Activated CD4-positive, alpha-beta T cell treated with anti-CD3 and anti-CD28 coated beads, Interleukin-2, amount 10 ng/mL, durations not matched to agents 7 days and 5 days (primary cell): ENCODE data around the gene CHRNA4. TPM values are rescaled to one million over a fixed set of nuclear protein-coding genes. Genes with fewer than 3 reads are reported as not detected.

ENCODE experiments used
- CTCF ChIA-PET: fragments of 350-600 bp; sonication (Branson Sonifier 250); formaldehyde crosslinking; loops from one replicate; lab custom pipeline; 2021; ENCODE audit warnings: antibody characterized with exemption; lab: Charles Lee
- POLR2A ChIA-PET: fragments of 350-600 bp; sonication (Branson Sonifier 250); formaldehyde crosslinking; loops from one replicate; lab custom pipeline; 2021; ENCODE audit warnings: antibody characterized with exemption; lab: Charles Lee
- DNase-seq: peaks from one replicate; pipeline ENCODE4 v3.0.0-alpha.2; 2020
- H3K27ac Mint-ChIP-seq: one replicate; pipeline ENCODE4 v1.8.0; 2021; ENCODE audit warnings: mild to moderate bottlenecking, moderate library complexity, mixed read lengths
- H3K27me3 Mint-ChIP-seq: one replicate; pipeline ENCODE4 v1.8.0; 2021; ENCODE audit warnings: mixed read lengths
- H3K36me3 Mint-ChIP-seq: one replicate; pipeline ENCODE4 v1.8.0; 2021; ENCODE audit warnings: low read depth, mixed read lengths
- H3K4me1 Mint-ChIP-seq: one replicate; pipeline ENCODE4 v1.8.0; 2021; ENCODE audit warnings: mixed read lengths
- H3K4me3 Mint-ChIP-seq: one replicate; pipeline ENCODE4 v1.8.0; 2021; ENCODE audit warnings: mild to moderate bottlenecking, moderate library complexity, mixed read lengths
- H3K9me3 Mint-ChIP-seq: one replicate; pipeline ENCODE4 v1.8.0; 2021; ENCODE audit warnings: mixed read lengths
- total RNA-seq, 2 experiments: library from RNA; stranded (reverse); gene quantifications; one replicate each; pipeline ENCODE4 v1.2.3, GENCODE V29; 2021

CHRNA4 gene
- total RNA-seq, 2 experiments from 2014 or later = not detected

DNA sequence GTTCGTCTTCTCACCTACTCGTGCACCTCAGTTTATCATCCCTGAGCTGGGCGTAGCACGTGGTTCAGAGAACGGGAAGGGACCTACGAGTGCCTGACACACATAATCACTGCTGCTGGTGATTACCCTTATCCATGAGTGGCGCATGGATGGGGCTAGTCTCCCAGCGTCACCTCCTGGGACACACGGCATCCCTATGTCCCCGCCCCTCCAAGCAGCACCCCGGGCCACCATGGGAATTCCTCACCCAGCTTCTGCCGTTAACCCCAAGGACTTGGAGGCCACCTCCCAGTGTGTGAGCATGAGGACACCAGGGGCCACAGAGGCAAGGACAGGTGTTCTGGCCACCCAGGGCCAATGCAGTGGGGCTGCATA, 9.8 kb downstream of the CHRNA4 start:
- ChIA-PET CTCF (no interaction called here), POLR2A (no interaction called here)
- peaks cover 3% of the 10 kb centered on the region for H3K36me3 Mint-ChIP-seq
- no peak overlapping the region for H3K27ac Mint-ChIP-seq
- no peak for DNase-seq
- H3K4me1 Mint-ChIP-seq = no peaks in the 10 kb centered on the region
- no peak overlapping the region for H3K4me3 Mint-ChIP-seq
- H3K27me3 Mint-ChIP-seq = no peaks in the 10 kb centered on the region
- H3K9me3 Mint-ChIP-seq = peaks cover 8% of the 10 kb centered on the region

DNA sequence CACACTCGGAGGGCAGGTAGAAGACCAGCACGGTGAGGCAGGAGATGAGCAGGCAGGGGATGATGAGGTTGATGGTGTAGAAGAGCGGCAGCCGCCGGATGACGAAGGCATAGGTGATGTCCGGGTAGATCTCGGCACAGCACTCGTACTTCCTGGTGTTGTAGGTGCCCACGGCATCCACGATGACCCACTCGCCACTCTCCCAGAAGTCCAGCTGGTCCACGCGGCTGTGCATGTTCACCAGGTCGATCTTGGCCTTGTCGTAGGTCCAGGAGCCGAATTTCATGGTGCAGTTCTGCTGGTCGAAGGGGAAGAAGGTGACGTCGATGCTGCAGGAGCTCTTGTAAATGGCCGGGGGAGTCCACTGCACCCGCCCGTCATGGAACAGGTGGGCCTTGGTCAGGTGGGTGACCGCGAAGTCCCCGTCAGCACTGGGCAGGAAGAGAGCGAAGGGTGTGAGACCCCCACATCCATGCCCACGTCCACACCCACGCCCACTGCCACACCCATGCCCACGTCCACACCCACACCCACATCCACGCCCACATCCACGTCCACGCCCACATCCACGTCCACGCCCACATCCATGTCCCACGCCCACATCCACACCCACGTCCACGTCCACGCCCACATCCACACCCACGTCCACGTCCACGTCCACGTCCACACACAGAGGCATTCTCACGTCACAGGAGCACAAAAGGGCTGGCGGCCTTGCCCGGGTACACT, 10.4 kb downstream of the CHRNA4 start:
- CTCF ChIA-PET = no interaction called here
- POLR2A ChIA-PET = no interaction called here
- H3K4me3 Mint-ChIP-seq = no peak overlapping the region
- H3K9me3 Mint-ChIP-seq = peaks cover 8% of the 10 kb centered on the region
- no peaks in the 10 kb centered on the region for H3K27me3 Mint-ChIP-seq
- no peak overlapping the region for H3K27ac Mint-ChIP-seq
- DNase-seq = no peak
- no peaks in the 10 kb centered on the region for H3K4me1 Mint-ChIP-seq
- H3K36me3 Mint-ChIP-seq = peaks cover 3% of the 10 kb centered on the region

DNA sequence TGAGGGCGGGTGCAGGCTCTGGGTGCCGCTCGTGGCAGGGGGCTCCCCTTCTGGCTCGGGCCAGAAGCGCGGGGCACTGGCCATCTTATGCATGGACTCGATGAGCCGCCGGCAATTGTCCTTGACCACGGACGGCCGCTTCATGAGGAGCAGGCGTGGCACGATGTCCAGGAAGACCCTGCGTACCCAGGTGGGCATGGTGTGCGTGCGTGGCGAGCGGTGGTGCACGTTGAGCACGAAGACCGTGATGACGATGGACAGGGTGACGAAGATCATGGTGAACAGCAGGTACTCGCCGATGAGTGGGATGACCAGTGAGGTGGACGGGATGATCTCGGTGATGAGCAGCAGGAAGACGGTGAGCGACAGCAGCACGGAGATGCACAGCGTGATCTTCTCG, 11.0 kb downstream of the CHRNA4 start:
- no peaks in the 10 kb centered on the region for H3K4me1 Mint-ChIP-seq
- peaks cover 3% of the 10 kb centered on the region for H3K36me3 Mint-ChIP-seq
- CTCF ChIA-PET = no interaction called here
- no peaks in the 10 kb centered on the region for H3K27me3 Mint-ChIP-seq
- H3K27ac Mint-ChIP-seq = no peak overlapping the region
- no peak overlapping the region for H3K4me3 Mint-ChIP-seq
- POLR2A ChIA-PET = no interaction called here
- peaks cover 8% of the 10 kb centered on the region for H3K9me3 Mint-ChIP-seq
- no peak for DNase-seq

DNA sequence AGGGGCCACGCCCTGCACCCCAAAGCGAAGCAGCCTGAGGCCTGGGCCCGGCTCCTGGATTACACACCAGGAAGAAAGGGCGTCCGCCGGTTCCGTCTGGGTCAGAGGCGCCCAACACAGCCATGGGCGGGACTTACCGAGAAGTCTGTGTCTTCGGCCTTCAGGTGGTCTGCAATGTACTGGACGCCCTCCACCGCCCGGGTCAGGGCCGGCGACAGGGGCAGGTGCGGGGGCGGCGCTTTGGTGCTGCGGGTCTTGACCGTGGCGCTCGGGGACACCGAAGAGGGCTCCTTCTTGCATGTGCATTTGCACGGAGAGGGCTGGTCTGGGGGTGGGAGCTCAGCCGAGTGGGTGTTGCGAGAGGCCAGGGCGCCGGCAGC, 11.6 kb downstream of the CHRNA4 start:
- Mint-ChIP-seq H3K4me3 (no peak overlapping the region), H3K27me3 (no peaks in the 10 kb centered on the region), H3K36me3 (peaks cover 3% of the 10 kb centered on the region), H3K27ac (no peak overlapping the region), H3K9me3 (peaks cover 8% of the 10 kb centered on the region), H3K4me1 (no peaks in the 10 kb centered on the region)
- ChIA-PET CTCF (interaction anchor here (0.5 to 0.6 kb wide), 2 partner anchors 149 to 174 kb away, joined by 3 read pairs; no protein-coding TSS in a partner anchor), POLR2A (no interaction called here)
- no peak for DNase-seq

DNA sequence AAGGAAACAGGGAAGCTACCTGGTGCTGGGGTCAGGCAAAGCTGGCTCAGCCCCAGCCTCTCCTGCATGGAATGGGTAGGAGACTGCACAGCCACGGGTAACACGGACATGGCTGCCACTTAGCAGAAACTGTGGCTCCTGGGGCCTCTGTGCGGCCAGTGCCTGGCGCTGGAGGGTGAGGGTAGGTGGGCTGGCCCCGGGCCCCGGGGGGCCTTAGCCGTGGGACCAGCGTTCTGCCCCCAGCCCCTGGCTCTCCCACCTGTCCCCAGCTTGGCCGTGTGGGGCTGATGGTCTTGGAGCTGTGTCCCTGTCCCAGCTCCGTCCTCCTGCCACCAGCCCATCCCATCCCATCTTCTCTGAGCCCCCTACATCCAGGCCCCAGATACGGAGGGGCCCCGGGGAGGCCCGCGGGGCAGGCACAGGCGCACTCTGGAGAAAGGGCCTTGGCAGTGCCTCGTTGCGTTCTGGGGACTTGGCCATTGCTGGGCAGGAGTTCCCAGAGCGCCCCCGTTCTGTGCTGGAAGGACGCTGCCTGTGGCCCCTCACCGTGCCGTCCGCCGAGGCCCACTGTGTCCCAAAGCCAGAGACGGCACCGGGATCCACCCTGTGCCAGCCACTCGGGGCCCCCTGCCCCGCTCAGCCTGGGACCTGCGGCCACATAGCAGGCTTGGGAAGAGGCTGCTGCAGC, 12.2 kb downstream of the CHRNA4 start:
- H3K9me3 Mint-ChIP-seq = peaks cover 8% of the 10 kb centered on the region
- ChIA-PET POLR2A (no interaction called here), CTCF (interaction anchor here (0.5 to 0.6 kb wide), 2 partner anchors 148 to 174 kb away, joined by 3 read pairs; no protein-coding TSS in a partner anchor)
- no peak overlapping the region for H3K4me3 Mint-ChIP-seq
- peaks cover 3% of the 10 kb centered on the region for H3K36me3 Mint-ChIP-seq
- no peak overlapping the region for H3K27ac Mint-ChIP-seq
- no peaks in the 10 kb centered on the region for H3K27me3 Mint-ChIP-seq
- no peak for DNase-seq
- no peaks in the 10 kb centered on the region for H3K4me1 Mint-ChIP-seq

DNA sequence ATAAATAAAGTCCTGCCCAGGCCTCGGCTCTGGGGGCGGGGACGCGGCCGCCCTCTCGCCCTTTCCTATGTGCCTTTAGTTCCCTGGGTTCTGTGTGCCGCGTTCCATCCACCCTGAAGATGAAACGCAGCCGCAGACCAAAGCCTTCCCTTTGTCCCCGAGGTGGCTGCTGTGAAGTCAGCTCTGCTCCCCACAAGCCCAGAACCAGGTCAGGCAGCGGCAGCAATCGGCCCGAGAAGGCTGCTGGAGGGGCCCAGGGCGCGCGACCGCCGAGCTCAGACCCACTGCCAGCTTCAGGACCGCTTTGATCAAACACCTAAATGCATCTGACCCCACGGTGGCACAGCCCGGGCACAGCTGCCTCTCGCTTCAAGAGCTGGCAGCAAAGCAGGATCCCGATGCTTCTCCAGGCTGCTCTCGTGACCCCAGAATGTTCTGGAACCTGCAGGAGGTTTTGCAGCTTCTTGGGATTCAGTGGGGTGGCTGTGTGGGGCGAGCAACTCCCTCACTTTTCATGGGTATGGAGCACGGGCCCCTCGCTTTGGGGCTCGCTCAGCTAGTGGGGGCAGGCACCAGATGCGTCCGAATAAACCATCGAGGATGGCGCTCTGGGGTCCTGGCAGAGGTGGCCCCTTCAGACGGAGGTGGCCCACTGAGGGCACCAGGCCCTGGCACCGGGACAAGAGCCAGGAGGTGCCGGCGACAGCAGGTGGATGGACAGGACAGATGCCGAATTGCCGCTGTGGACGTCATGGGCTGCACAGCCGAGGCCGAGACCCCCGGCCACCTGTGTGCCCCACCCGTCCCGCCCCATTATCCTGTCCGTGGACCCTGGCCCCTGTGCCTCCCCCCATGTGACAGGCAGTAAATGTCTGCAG, 13.0 kb downstream of the CHRNA4 start:
- no peaks in the 10 kb centered on the region for H3K27me3 Mint-ChIP-seq
- H3K4me3 Mint-ChIP-seq = no peak overlapping the region
- H3K4me1 Mint-ChIP-seq = no peaks in the 10 kb centered on the region
- H3K36me3 Mint-ChIP-seq = peaks cover 3% of the 10 kb centered on the region
- H3K9me3 Mint-ChIP-seq = peaks cover 8% of the 10 kb centered on the region
- ChIA-PET POLR2A (no interaction called here), CTCF (no interaction called here)
- DNase-seq = no peak
- H3K27ac Mint-ChIP-seq = no peak overlapping the region

DNA sequence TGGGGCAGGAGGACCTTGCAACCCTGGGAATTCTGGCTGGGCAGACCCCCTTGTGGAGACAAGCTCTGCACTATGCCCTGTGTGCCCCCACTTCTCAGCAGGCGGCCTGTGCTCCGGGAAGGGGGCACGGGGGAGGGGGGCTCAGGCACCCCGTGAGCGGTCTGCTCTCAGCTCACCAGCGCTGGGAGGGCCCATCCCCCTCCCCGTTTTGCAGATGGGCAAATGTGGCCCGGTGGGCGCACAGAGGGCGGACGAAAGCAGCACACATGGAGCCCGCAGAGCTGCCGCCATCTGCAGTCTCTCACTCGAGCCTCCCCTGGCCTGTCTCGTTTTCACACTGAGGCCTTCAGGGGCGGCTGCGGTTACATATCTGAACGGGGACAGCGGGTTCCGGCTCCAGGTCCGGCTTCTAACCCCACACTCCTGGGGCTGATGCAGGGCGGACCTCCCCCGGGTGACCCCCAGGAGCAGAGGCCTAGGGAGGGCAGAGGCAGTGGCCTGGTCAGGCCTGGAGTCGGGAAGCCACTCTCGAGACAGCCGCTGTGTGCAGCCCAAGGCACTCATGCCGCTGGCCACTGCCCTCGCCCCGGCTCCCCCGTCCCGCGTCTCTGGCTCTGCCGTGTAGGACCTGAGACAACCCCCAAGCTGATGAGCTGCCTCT, 13.9 kb downstream of the CHRNA4 start:
- peaks cover 8% of the 10 kb centered on the region for H3K9me3 Mint-ChIP-seq
- DNase-seq = no peak
- ChIA-PET POLR2A (no interaction called here), CTCF (interaction anchor here (0.7 to 1.0 kb wide), 2 partner anchors 9 to 21 kb away, joined by 3 read pairs; no protein-coding TSS in a partner anchor)
- H3K36me3 Mint-ChIP-seq = peaks cover 3% of the 10 kb centered on the region
- no peak overlapping the region for H3K27ac Mint-ChIP-seq
- no peaks in the 10 kb centered on the region for H3K27me3 Mint-ChIP-seq
- no peak overlapping the region for H3K4me3 Mint-ChIP-seq
- no peaks in the 10 kb centered on the region for H3K4me1 Mint-ChIP-seq

DNA sequence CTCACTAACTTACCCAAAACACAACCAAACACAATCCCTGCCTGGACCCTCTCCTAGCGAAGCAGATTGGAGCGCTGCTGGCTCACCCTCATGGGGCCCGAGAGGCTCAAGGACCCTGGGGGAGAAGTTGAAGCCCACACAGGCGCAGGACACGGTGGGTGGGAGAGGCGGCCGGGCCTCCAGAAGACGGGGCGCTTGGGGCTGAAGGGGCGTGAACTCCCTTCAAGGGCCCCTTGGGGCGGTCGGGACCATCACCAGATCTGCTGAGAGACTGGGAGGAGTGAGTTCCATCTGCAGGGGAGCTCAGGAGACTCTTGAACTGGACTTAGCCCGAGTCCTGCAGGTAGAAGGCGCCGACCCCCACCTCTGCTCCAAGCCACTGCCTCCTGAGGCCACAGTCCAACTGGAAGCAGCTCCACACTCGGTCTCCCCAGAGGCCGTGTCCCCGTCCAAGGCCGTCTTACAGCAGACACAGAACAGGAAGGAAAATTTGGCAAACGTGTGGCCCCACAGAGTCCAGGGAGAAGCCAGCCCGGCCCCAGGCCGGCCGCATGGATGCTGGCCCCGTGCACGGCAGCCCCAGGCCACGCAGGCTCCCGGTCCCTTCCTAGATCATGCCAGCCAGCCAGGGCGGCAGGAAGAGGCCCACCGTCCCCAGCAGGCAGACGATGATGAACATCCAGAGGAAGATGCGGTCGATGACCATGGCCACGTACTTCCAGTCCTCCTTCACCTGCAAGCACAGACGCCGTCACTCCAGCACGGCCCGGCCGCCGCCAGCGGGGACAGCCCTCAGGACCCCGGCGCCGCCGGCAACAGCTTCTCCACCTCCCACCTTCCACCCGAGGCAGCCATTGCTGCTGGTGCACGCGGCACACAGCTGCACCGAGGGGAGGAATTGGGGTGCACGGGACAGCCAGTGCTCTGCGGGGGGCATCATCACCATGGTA, 14.7 kb downstream of the CHRNA4 start:
- Mint-ChIP-seq H3K4me1 (no peaks in the 10 kb centered on the region), H3K36me3 (peaks cover 3% of the 10 kb centered on the region), H3K27ac (no peak overlapping the region), H3K4me3 (no peak overlapping the region), H3K27me3 (no peaks in the 10 kb centered on the region), H3K9me3 (peaks cover 8% of the 10 kb centered on the region)
- CTCF ChIA-PET = interaction anchor here (0.7 to 1.0 kb wide), 2 partner anchors 9 to 21 kb away, joined by 3 read pairs; no protein-coding TSS in a partner anchor
- no peak for DNase-seq
- POLR2A ChIA-PET = no interaction called here

DNA sequence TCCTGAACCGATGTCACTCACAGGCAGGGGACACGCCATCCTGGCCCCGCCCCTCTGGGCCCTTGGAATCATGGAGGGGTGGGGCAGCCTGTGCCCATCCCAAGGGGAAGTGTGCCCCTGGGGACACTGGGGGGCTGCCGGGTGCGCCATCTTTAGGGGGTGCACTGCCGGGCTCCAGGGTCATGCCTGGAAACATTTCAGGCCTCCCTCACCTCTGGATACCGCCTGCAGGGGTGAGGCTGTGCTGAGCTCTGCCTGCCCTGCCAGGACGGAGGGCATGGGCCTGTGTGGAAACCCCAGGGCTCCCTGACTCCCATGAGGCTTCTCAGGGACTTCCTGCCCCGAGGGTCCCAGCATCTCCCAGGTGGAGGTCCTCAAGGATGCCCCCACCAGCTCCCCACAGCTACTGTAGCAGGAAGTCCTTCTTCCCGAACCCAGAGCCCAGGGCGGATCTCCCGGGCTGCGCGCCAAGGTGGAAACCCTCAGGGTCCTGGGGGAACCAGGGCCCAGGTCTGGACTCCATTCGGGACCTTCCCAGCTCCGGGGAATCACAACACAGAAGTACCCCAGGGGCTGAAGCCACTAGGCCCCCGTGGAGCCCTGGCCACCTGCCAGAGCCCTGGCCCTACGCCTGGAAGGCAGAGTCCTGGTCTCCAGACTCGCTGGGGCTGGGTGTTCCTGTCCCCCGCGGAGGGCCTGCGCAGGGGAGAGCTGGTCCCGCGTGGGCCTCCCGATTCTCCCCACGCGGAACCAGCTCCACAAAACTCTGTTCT, 15.6 kb downstream of the CHRNA4 start:
- Mint-ChIP-seq H3K27me3 (no peaks in the 10 kb centered on the region), H3K4me3 (no peak overlapping the region), H3K4me1 (no peaks in the 10 kb centered on the region), H3K36me3 (peaks cover 3% of the 10 kb centered on the region), H3K9me3 (peaks cover 4% of the 10 kb centered on the region), H3K27ac (no peak overlapping the region)
- POLR2A ChIA-PET = no interaction called here
- CTCF ChIA-PET = no interaction called here
- no peak for DNase-seq

DNA sequence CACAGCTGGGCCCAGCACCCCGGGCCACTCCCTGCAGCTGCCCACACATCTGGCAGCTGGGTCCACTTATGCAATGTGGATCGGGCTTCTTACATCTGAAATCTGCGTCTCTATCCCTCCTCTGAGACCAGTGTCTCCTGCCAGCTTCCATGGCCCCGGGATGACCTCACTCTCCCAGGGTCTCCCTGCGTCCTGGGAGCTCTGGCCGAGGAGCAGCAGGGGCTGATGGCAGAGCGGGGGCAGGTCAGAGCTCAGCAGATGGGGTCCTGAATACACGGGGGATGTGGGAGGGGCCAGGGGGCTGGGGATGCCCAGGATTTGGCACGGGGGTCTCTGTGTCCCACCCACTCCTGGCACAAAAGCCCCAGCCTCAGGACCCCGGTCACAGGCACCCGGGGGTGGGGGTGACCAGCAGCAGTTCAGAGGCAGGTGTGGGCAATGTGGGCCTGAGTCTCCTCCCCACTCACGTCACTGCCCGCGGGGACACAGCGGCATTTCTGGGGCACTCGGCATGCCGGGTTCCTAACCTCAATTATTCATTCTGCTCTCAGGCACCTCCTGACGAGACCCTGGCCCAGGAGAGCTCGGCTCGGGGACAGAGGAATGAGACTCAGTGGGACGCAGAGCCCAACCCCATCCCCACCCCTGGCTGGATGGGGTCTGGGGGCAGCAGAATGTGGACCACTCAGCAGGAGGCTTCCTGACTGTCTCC, 16.4 kb downstream of the CHRNA4 start:
- H3K36me3 Mint-ChIP-seq = no peaks in the 10 kb centered on the region
- DNase-seq = no peak
- ChIA-PET POLR2A (no interaction called here), CTCF (no interaction called here)
- H3K27me3 Mint-ChIP-seq = no peaks in the 10 kb centered on the region
- no peak overlapping the region for H3K27ac Mint-ChIP-seq
- H3K9me3 Mint-ChIP-seq = no peaks in the 10 kb centered on the region
- H3K4me1 Mint-ChIP-seq = no peaks in the 10 kb centered on the region
- H3K4me3 Mint-ChIP-seq = no peak overlapping the region
